SW480 (cell line): ENCODE data around the gene RPL7A.
"Not testable (repeated sequence)": the region's sequence is repeated elsewhere in the genome, so short reads cannot be mapped to it uniquely, and the experiment has no call there.

Experiments
- DNase-seq: peaks from one replicate; pipeline ENCODE4 v3.0.0-alpha.2; 2016; ENCODE audit warnings: low spot score

RPL7A gene

GRCh38 chr9:133389025-133389557 is 41.1 kb downstream of the RPL7A start:
- DNase-seq, result no peak

GRCh38 chr9:133389562-133389961 is 41.5 kb downstream of the RPL7A start:
- DNase-seq, result no peak

DNA sequence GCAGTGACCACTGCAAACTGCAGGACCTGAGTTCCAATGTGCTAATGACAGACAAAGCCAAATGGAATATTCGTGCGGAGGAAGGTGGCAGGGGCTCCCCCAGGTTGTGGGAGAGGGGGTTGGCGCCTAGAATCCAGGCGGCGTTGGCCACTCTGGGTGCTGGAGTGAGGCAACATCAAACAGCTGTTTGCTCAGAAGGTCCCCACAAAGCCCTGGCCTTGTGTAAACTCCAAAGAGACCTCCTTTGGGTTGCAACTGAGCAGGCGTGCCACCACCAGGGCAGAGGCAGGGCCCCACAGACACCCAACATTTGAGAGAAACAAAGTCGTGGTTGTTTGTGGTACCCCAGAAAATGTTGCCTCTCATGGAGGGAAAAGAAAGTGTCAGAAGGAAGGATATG is 42.7 kb downstream of the RPL7A start:
- DNase-seq, result no peak

DNA sequence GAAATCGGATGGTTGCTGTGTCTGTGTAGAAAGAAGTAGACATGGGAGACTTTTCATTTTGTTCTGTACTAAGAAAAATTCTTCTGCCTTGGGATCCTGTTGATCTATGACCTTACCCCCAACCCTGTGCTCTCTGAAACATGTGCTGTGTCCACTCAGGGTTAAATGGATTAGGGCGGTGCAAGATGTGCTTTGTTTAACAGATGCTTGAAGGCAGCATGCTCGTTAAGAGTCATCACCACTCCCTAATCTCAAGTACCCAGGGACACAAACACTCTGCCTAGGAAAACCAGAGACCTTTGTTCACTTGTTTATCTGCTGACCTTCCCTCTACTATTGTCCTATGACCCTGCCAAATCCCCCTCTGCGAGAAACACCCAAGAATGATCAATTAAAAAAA is 43.4 kb downstream of the RPL7A start:
- DNase-seq, result not testable (repeated sequence)

DNA sequence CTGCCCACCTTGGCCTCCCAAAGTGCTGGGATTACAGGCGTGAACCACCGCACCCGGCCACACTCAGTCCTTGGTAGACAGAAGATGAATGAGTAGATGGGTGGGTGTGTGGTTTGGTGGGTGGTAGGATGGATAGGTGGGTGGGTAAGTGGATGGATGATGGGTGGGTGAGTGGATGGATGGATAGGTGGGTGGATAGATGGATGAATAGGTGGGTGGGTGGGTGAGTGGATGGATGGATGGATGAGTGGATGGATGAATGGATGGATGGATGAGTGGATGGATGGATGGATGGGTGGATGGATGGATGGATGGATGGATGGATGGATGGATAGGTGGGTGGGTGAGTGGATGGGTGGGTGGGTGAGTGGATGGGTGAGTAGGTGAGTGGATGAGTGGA is 44.3 kb downstream of the RPL7A start:
- not testable (repeated sequence) for DNase-seq

- no peak for DNase-seq
These were observed 45.4 kb downstream of the RPL7A start for GRCh38 chr9:133393399-133393798.

DNA sequence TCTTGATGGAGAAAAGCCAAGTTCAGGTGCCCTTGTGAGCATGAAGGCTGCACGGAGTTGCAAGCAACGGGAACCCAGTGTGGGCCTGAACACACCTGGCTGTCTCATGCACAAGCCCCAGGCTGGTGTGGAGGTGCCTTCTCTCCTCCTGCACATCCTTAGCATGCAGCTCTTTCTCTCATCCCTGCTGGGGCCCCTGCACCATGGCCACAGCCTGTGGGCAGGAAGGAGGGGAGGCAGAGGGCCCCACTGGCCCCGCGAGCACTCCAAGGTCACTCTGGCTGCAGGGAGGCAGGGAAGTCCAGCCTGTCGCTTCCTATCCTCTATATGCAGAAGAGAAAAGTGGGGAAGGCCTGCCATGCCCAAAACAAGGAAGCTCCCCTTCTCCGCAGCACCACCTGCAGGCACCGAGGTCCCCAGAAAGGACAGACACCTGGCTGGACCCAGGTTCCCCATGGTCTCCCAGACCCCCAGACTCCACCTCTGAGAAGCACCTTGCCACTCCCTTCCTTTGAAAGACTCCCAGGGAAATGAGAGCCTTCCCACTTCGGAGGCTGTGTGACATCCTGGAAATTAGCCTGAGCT is 46.8 kb downstream of the RPL7A start:
- no peak for DNase-seq

GRCh38 chr9:133396952-133397351 is 48.9 kb downstream of the RPL7A start:
- no peak for DNase-seq

GRCh38 chr9:133397370-133397769 is 49.4 kb downstream of the RPL7A start:
- DNase-seq, result no peak

- DNase-seq, result no peak
These were observed 49.9 kb downstream of the RPL7A start for GRCh38 chr9:133397895-133398294.

- no peak for DNase-seq
These were observed 52.3 kb downstream of the RPL7A start for GRCh38 chr9:133400292-133400691.
